DND-41 (cell line): ENCODE measurements around the gene PDE4B.

Source experiments
- ATAC-seq: fragments of 200-7000 bp; cut with Tn5 transposase; 3 replicates; pipeline ENCODE4 v1.9.1; 2021; ENCODE audit warnings: low read depth; ENCODE audit not compliant: insufficient read depth
- DNase-seq: peaks from one replicate; pipeline ENCODE4 v3.0.0-alpha.2; 2020
- H2AFZ ChIP-seq: 2 replicates; pipeline ENCODE4 v1.6.0; 2012; ENCODE audit warnings: low read depth, low read length
- H3K27ac ChIP-seq: 2 replicates; pipeline ENCODE4 v1.5.1; 2012; ENCODE audit warnings: low read length, inconsistent platforms
- H3K27me3 ChIP-seq: fragments of 200-600 bp; sonication (generic); 2 replicates; pipeline ENCODE4 v1.6.0; 2012; ENCODE audit warnings: low read length, mild to moderate bottlenecking, inconsistent platforms; ENCODE audit not compliant: insufficient read depth, poor library complexity
- H3K36me3 ChIP-seq: 2 replicates; pipeline ENCODE4 v1.5.1; 2012; ENCODE audit warnings: low read length, inconsistent platforms; ENCODE audit not compliant: insufficient read depth
- H3K4me1 ChIP-seq: 2 replicates; pipeline ENCODE4 v1.5.1; 2012; ENCODE audit warnings: mild to moderate bottlenecking, low read length; ENCODE audit not compliant: insufficient read depth
- H3K4me2 ChIP-seq: 2 replicates; pipeline ENCODE4 v1.6.0; 2012; ENCODE audit warnings: mild to moderate bottlenecking, moderate library complexity, low read length, inconsistent platforms; ENCODE audit not compliant: insufficient read depth
- H3K4me3 ChIP-seq, 2 experiments: fragments of 200-600 bp in 1 of 2; shearing (Covaris generic) in 1 of 2; 2 replicates each; pipeline ENCODE4 v1.5.1; 2012 to 2016; ENCODE audit warnings: inconsistent platforms in 2 of 2, low read length in 2 of 2, mild to moderate bottlenecking in 2 of 2, low read depth in 1 of 2, moderate library complexity in 1 of 2
- H3K79me2 ChIP-seq: 2 replicates; pipeline ENCODE4 v1.6.0; 2012; ENCODE audit warnings: low read length, inconsistent platforms; ENCODE audit not compliant: insufficient read depth
- H3K9ac ChIP-seq: 2 replicates; pipeline ENCODE4 v1.6.0; 2012; ENCODE audit warnings: low read depth, mild to moderate bottlenecking, inconsistent platforms, low read length, moderate library complexity
- H3K9me3 ChIP-seq: 2 replicates; pipeline ENCODE4 v1.5.1; 2012; ENCODE audit warnings: low read length, moderate library complexity, mild to moderate bottlenecking, inconsistent platforms; ENCODE audit not compliant: insufficient read depth, severe bottlenecking
- H4K20me1 ChIP-seq: 2 replicates; pipeline ENCODE4 v1.6.0; 2012; ENCODE audit warnings: low read length; ENCODE audit not compliant: insufficient read depth
- CTCF ChIP-seq: IDR thresholded peaks from 2 replicates; pipeline ENCODE4 v1.5.1; 2012; ENCODE audit warnings: borderline replicate concordance, low read length, moderate library complexity, mild to moderate bottlenecking; ENCODE audit not compliant: poor library complexity, severe bottlenecking; ENCODE audit errors: extremely low read depth
- EZH2 ChIP-seq: IDR thresholded peaks from 3 replicates; pipeline ENCODE4 v1.6.1; 2012; ENCODE audit warnings: borderline replicate concordance, low read depth, mild to moderate bottlenecking, moderate library complexity, low read length, inconsistent platforms; ENCODE audit not compliant: severe bottlenecking

PDE4B gene

GRCh38 chr1:66266756-66267155 lies 474.1 kb downstream of the PDE4B start:
- no peak for TF ChIP-seq CTCF
- TF ChIP-seq EZH2, result no peak
- H3K9me3 ChIP-seq, result no peaks in the 10 kb centered on the region
- H3K4me3 ChIP-seq, result no peak overlapping the region
- H4K20me1 ChIP-seq, result no peaks in the 10 kb centered on the region
- no peaks in the 10 kb centered on the region for H3K36me3 ChIP-seq
- DNase-seq (no peak), ATAC-seq (no peak)
- no peak overlapping the region for H2AFZ ChIP-seq
- peaks cover 3% of the 10 kb centered on the region for H3K27me3 ChIP-seq
- no peak overlapping the region for H3K27ac ChIP-seq
- H3K79me2 ChIP-seq, result no peaks in the 10 kb centered on the region
- no peak overlapping the region for H3K9ac ChIP-seq
- no peak overlapping the region for H3K4me2 ChIP-seq
- no peaks in the 10 kb centered on the region for H3K4me1 ChIP-seq

- Histone ChIP-seq H3K4me1 (no peaks in the 10 kb centered on the region), H3K27me3 (peaks cover 3% of the 10 kb centered on the region), H3K79me2 (no peaks in the 10 kb centered on the region), H3K4me2 (no peak overlapping the region), H3K36me3 (no peaks in the 10 kb centered on the region), H3K9ac (no peak overlapping the region), H4K20me1 (no peaks in the 10 kb centered on the region), H3K27ac (no peak overlapping the region), H3K4me3 (no peak overlapping the region), H2AFZ (no peak overlapping the region), H3K9me3 (no peaks in the 10 kb centered on the region)
- DNase-seq (no peak), ATAC-seq (no peak)
- TF ChIP-seq EZH2 (no peak), CTCF (no peak)
Measured at GRCh38 chr1:66267201-66267940, 474.7 kb downstream of the PDE4B start.

- ATAC-seq (no peak), DNase-seq (no peak)
- Histone ChIP-seq H3K4me3 (no peak overlapping the region), H3K36me3 (no peaks in the 10 kb centered on the region), H3K9me3 (no peaks in the 10 kb centered on the region), H3K79me2 (no peaks in the 10 kb centered on the region), H3K4me1 (no peaks in the 10 kb centered on the region), H3K27me3 (peaks cover 3% of the 10 kb centered on the region), H2AFZ (no peak overlapping the region), H3K27ac (no peak overlapping the region), H3K4me2 (no peak overlapping the region), H4K20me1 (no peaks in the 10 kb centered on the region), H3K9ac (no peak overlapping the region)
- TF ChIP-seq EZH2 (no peak), CTCF (no peak)
Measured at GRCh38 chr1:66269222-66269621, 476.5 kb downstream of the PDE4B start.
